ENCODE measurements around the gene MTSS2.
A peak's percentile ranks its signal among the peaks of the same experiment; 100 is the strongest.

The MTSS2 gene

GRCh38 chr16:70697594-70698170, 11.8 kb upstream of the MTSS2 start:
- no peak for DNase-seq

GRCh38 chr16:70696952-70697593, 11.2 kb upstream of the MTSS2 start:
- no peak for DNase-seq

- DNase-seq = no peak
Measured at GRCh38 chr16:70696355-70696754, 10.5 kb upstream of the MTSS2 start.

- DNase-seq = no peak
Measured at GRCh38 chr16:70695331-70696070, 9.6 kb upstream of the MTSS2 start.

- DNase-seq = no peak
Measured at GRCh38 chr16:70694868-70695218, 9.0 kb upstream of the MTSS2 start.

GRCh38 chr16:70694088-70694867, 8.4 kb upstream of the MTSS2 start:
- DNase-seq = peak; percentile 31 to 79

GRCh38 chr16:70692873-70693671, 7.2 kb upstream of the MTSS2 start:
- DNase-seq = no peak

GRCh38 chr16:70692130-70692872, 6.4 kb upstream of the MTSS2 start:
- DNase-seq = no peak

GRCh38 chr16:70691223-70692129, 5.6 kb upstream of the MTSS2 start:
- DNase-seq = peak in 1 of 2 experiments; percentile 13

GRCh38 chr16:70689970-70690891, 4.4 kb upstream of the MTSS2 start:
- DNase-seq = no peak

- no peak for DNase-seq
Measured at GRCh38 chr16:70689035-70689969, 3.4 kb upstream of the MTSS2 start.

- no peak for DNase-seq
Measured at GRCh38 chr16:70688246-70688742, 2.4 kb upstream of the MTSS2 start.

- no peak for DNase-seq
Measured at GRCh38 chr16:70687671-70688245, 1.9 kb upstream of the MTSS2 start.

GRCh38 chr16:70687102-70687511, 1.3 kb upstream of the MTSS2 start:
- no peak for DNase-seq

GRCh38 chr16:70686376-70687101, 686 bp upstream of the MTSS2 start:
- DNase-seq = no peak

GRCh38 chr16:70685061-70685937, 554 bp downstream of the MTSS2 start:
- no peak for DNase-seq
